HG03097 (cell line): ENCODE results near the gene PTTG1IP2.

Experiments used
- ATAC-seq: cut with Tn5 transposase; IDR thresholded peaks from one replicate; pipeline ENCODE4 v1.9.1; 2021; ENCODE audit not compliant: unreplicated experiment, low FRiP score

PTTG1IP2 gene

DNA sequence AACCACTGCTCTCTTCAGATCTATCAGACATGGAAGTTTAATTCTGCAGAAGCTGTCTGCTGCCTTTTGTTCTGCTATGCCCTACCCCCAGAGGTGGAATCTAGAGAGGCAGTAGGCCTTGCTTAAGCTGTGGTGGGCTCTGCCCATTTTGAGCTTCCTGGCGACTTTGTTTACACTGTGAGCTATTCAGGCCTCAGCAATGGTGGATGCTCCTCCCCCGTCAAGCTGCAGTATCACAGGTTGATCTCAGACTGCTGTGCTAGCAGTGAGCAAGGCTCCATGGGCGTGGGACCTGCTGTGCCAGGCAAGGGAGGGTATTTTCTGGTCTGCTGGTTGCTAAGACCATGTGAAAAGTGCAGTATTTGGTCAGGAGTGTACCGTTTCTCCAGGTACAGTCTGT is 81.6 kb downstream of the PTTG1IP2 start:
- no peak for ATAC-seq

DNA sequence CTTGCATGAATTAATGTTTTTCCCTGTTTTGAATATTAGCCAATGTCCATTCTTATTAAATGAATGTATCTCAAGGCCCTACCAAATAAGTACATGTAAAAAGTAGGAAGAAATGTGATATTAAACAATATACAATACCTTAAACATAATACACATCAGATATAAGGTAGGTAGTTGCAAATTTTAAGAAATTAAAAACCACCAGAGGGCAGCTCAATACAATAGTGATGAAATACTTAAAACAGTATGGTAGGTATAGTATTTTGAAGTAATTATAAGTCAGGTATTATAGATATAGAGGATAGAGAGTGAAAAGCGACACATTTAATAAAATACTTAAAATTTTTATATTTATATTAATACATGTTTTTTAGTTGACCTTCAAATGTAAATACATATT is 83.1 kb downstream of the PTTG1IP2 start:
- no peak for ATAC-seq

DNA sequence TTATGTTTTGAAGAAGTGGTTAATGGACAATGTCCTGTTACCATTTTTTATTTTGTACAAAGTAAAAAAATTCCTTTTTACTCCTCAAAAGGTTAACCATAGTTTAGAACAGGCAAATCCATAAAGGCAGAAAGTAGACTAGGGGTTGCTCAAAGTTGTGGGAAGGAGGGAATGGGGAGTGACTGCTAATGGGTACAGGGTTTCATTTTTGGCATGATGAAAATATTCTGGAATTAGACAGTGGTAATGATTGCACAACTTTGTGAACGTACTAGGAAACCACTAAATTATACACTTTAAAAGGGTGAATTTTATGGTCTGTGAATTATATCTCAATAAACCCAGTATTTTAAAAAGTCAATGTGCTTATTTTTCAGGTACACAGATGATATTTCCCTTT is 91.3 kb downstream of the PTTG1IP2 start:
- ATAC-seq, result no peak
